Neuronal stem cell (in vitro differentiated cells): Measurements from ENCODE around the gene GMDS.
A peak's percentile ranks its signal among the peaks of the same experiment; 100 is the strongest.
"Not testable (repeated sequence)": the region's sequence is repeated elsewhere in the genome, so short reads cannot be mapped to it uniquely, and the experiment has no call there.

Experiments used
- DNase-seq: peaks from one replicate; pipeline ENCODE4 v3.0.0-alpha.2; 2013; ENCODE audit warnings: low spot score
- H2AFZ ChIP-seq: one replicate; pipeline ENCODE4 v1.6.1; 2013; ENCODE audit warnings: mild to moderate bottlenecking, low read length, inconsistent platforms
- H2AK5ac ChIP-seq: 2 replicates; pipeline ENCODE4 v1.6.1; 2013; ENCODE audit warnings: low read depth, mild to moderate bottlenecking, inconsistent platforms, low read length, moderate library complexity, mixed read lengths
- H2BK120ac ChIP-seq: 2 replicates; pipeline ENCODE4 v1.6.1; 2013; ENCODE audit warnings: low read depth, mild to moderate bottlenecking, inconsistent platforms, low read length, moderate library complexity, mixed read lengths
- H2BK12ac ChIP-seq: one replicate; pipeline ENCODE4 v1.6.1; 2013; ENCODE audit warnings: low read length, inconsistent platforms
- H2BK15ac ChIP-seq: 2 replicates; pipeline ENCODE4 v1.6.1; 2013; ENCODE audit warnings: mild to moderate bottlenecking, low read length, inconsistent platforms, mixed read lengths
- H2BK5ac ChIP-seq: one replicate; pipeline ENCODE4 v1.6.1; 2013; ENCODE audit warnings: inconsistent platforms, mild to moderate bottlenecking, low read length, moderate library complexity
- H3K14ac ChIP-seq: one replicate; pipeline ENCODE4 v1.6.1; 2013; ENCODE audit warnings: low read length, inconsistent platforms
- H3K18ac ChIP-seq: 2 replicates; pipeline ENCODE4 v1.6.1; 2013; ENCODE audit warnings: low read length, inconsistent platforms
- H3K23ac ChIP-seq: 2 replicates; pipeline ENCODE4 v1.6.1; 2013; ENCODE audit warnings: low read depth, mild to moderate bottlenecking, mixed read lengths, low read length, inconsistent platforms; ENCODE audit not compliant: poor library complexity
- H3K27ac ChIP-seq: replicated peaks from 3 replicates; pipeline ENCODE4 v1.5.1; 2013; ENCODE audit warnings: low read length, inconsistent platforms
- H3K27me3 ChIP-seq, 3 experiments: 2 replicates each; pipeline ENCODE4 v1.6.1; 2013; ENCODE audit warnings: low read length in 3 of 3, mild to moderate bottlenecking in 2 of 3, inconsistent platforms in 1 of 3, low read depth in 1 of 3, mixed read lengths in 1 of 3, moderate library complexity in 1 of 3; ENCODE audit not compliant: control insufficient read depth in 3 of 3, insufficient read depth in 3 of 3
- H3K36me3 ChIP-seq, 2 donors: replicated peaks in 1 of 2; 2 replicates each; pipeline ENCODE4 v1.6.1; 2013; ENCODE audit warnings: low read length in 2 of 2; ENCODE audit not compliant: control insufficient read depth in 2 of 2, insufficient read depth in 2 of 2
- H3K4ac ChIP-seq: 2 replicates; pipeline ENCODE4 v1.6.1; 2013; ENCODE audit warnings: inconsistent platforms, mild to moderate bottlenecking, low read length, moderate library complexity
- H3K4me1 ChIP-seq, 2 donors: 1 replicate in 1 of 2; 2 replicates in 1 of 2; pipeline ENCODE4 v1.6.1; 2013; ENCODE audit warnings: low read length in 2 of 2, low read depth in 1 of 2; ENCODE audit not compliant: control insufficient read depth in 2 of 2, insufficient read depth in 1 of 2
- H3K4me2 ChIP-seq: one replicate; pipeline ENCODE4 v1.6.1; 2013; ENCODE audit warnings: mild to moderate bottlenecking, low read length, inconsistent platforms; ENCODE audit not compliant: insufficient read depth, poor library complexity, severe bottlenecking
- H3K4me3 ChIP-seq, 2 donors: 2 replicates each; pipeline ENCODE4 v1.5.1; 2013; ENCODE audit warnings: low read length in 2 of 2, mild to moderate bottlenecking in 2 of 2, inconsistent platforms in 1 of 2, moderate library complexity in 1 of 2
- H3K79me1 ChIP-seq: one replicate; pipeline ENCODE4 v1.6.1; 2013; ENCODE audit warnings: low read depth, mild to moderate bottlenecking, inconsistent platforms, low read length, moderate library complexity
- H3K9ac ChIP-seq: one replicate; pipeline ENCODE4 v1.6.1; 2013; ENCODE audit warnings: mild to moderate bottlenecking, low read depth, low read length, inconsistent platforms; ENCODE audit not compliant: poor library complexity
- H3K9me3 ChIP-seq, 2 donors: replicated peaks in 1 of 2; 2 replicates each; pipeline versions ENCODE3 to v1.6.1; 2013; ENCODE audit warnings: low read length in 2 of 2, mild to moderate bottlenecking in 2 of 2, inconsistent platforms in 1 of 2, low read depth in 1 of 2, mixed read lengths in 1 of 2, moderate library complexity in 1 of 2; ENCODE audit not compliant: control insufficient read depth in 2 of 2, insufficient read depth in 1 of 2
- H4K8ac ChIP-seq: one replicate; pipeline ENCODE4 v1.6.1; 2013; ENCODE audit warnings: low read depth, mild to moderate bottlenecking, inconsistent platforms, low read length, moderate library complexity
- H4K91ac ChIP-seq: one replicate; pipeline ENCODE4 v1.6.1; 2013; ENCODE audit warnings: low read length, low read depth, mild to moderate bottlenecking, inconsistent platforms; ENCODE audit not compliant: poor library complexity
- WGBS, 2 donors: extraction: QIAGEN DNeasy Blood & Tissue Kit; methylation state at CpG; one replicate each; pipeline ENCODE4 v1.1.7; 2013; ENCODE audit warnings: missing lambda C conversion rate in 2 of 2, mixed read lengths in 1 of 2; ENCODE audit not compliant: insufficient read length in 2 of 2, insufficient replicate concordance in 1 of 2; ENCODE audit errors: extremely low coverage in 2 of 2; 5-methylcytosine and 5-hydroxymethylcytosine counted together

The GMDS gene

GRCh38 chr6:1758076-1758679 lies 487.2 kb downstream of the GMDS start:
- Histone ChIP-seq H2AFZ (no peak overlapping the region), H3K36me3 (no peaks in the 10 kb centered on the region), H3K9ac (no peak overlapping the region), H2BK120ac (no peak overlapping the region), H3K9me3 (no peaks in the 10 kb centered on the region), H3K4me1 (peaks cover 0 to 4% of the 10 kb centered on the region in 2 donors), H3K4me2 (no peak overlapping the region), H3K14ac (peak overlapping the region; percentile 86), H4K91ac (no peak overlapping the region), H3K27me3 (no peaks in the 10 kb centered on the region), H2BK12ac (no peak overlapping the region), H2BK5ac (no peak overlapping the region), H3K18ac (peak overlapping the region; percentile 66), H3K27ac (no peak overlapping the region), H2AK5ac (no peak overlapping the region), H3K4me3 (no peak overlapping the region), H3K79me1 (no peaks in the 10 kb centered on the region), H2BK15ac (no peak overlapping the region), H4K8ac (no peak overlapping the region), H3K23ac (no peak overlapping the region), H3K4ac (no peak overlapping the region)
- no CpG with 5 or more reads among the region's 8 CpGs for WGBS, 2 donors
- no peak for DNase-seq

GRCh38 chr6:1757131-1757530 lies 488.3 kb downstream of the GMDS start:
- WGBS, 2 donors = no CpG with 5 or more reads among the region's 8 CpGs
- H3K4me1 ChIP-seq = peaks cover 0 to 4% of the 10 kb centered on the region in 2 donors

GRCh38 chr6:1756472-1757129 lies 488.8 kb downstream of the GMDS start:
- H2BK5ac ChIP-seq = no peak overlapping the region
- H2AFZ ChIP-seq = no peak overlapping the region
- no CpG with 5 or more reads among the region's 14 CpGs for WGBS, 2 donors
- no peak overlapping the region for H3K9ac ChIP-seq
- H3K23ac ChIP-seq = no peak overlapping the region
- no peak overlapping the region for H3K27ac ChIP-seq
- H3K18ac ChIP-seq = no peak overlapping the region
- H2BK12ac ChIP-seq = no peak overlapping the region
- H3K27me3 ChIP-seq = no peaks in the 10 kb centered on the region
- no peak overlapping the region for H2BK15ac ChIP-seq
- no peak overlapping the region for H2BK120ac ChIP-seq
- no peak overlapping the region for H3K14ac ChIP-seq
- DNase-seq = no peak
- H3K4me1 ChIP-seq = peaks cover 0 to 4% of the 10 kb centered on the region in 2 donors
- H2AK5ac ChIP-seq = no peak overlapping the region
- no peak overlapping the region for H4K8ac ChIP-seq
- no peak overlapping the region for H3K4me3 ChIP-seq
- H3K9me3 ChIP-seq = no peaks in the 10 kb centered on the region
- no peaks in the 10 kb centered on the region for H3K79me1 ChIP-seq
- H4K91ac ChIP-seq = no peak overlapping the region
- no peak overlapping the region for H3K4ac ChIP-seq
- no peak overlapping the region for H3K4me2 ChIP-seq
- no peaks in the 10 kb centered on the region for H3K36me3 ChIP-seq

More at GRCh38 chr6:1757131-1757530, 488.3 kb downstream of the GMDS start:
- no peak overlapping the region for H2BK5ac ChIP-seq
- no peak overlapping the region for H4K8ac ChIP-seq
- no peaks in the 10 kb centered on the region for H3K27me3 ChIP-seq
- no peak for DNase-seq
- H3K27ac ChIP-seq = no peak overlapping the region
- no peak overlapping the region for H3K14ac ChIP-seq
- H4K91ac ChIP-seq = no peak overlapping the region
- H2AK5ac ChIP-seq = no peak overlapping the region
- H2BK12ac ChIP-seq = no peak overlapping the region
- H3K23ac ChIP-seq = no peak overlapping the region
- H3K79me1 ChIP-seq = no peaks in the 10 kb centered on the region
- no peaks in the 10 kb centered on the region for H3K36me3 ChIP-seq
- no peak overlapping the region for H3K4me2 ChIP-seq
- H3K4ac ChIP-seq = no peak overlapping the region
- no peak overlapping the region for H3K9ac ChIP-seq
- no peak overlapping the region for H2BK120ac ChIP-seq
- H3K18ac ChIP-seq = no peak overlapping the region
- H3K4me3 ChIP-seq = no peak overlapping the region
- H3K9me3 ChIP-seq = no peaks in the 10 kb centered on the region
- no peak overlapping the region for H2AFZ ChIP-seq
- no peak overlapping the region for H2BK15ac ChIP-seq

- not testable (repeated sequence) for H3K27ac ChIP-seq, H4K91ac ChIP-seq, H3K9me3 ChIP-seq, H3K23ac ChIP-seq, H3K14ac ChIP-seq, H3K18ac ChIP-seq, H3K79me1 ChIP-seq, H3K4me3 ChIP-seq, H2AK5ac ChIP-seq, H2BK12ac ChIP-seq, H2AFZ ChIP-seq, H2BK120ac ChIP-seq, DNase-seq, H3K36me3 ChIP-seq, H3K4ac ChIP-seq, H4K8ac ChIP-seq, H3K27me3 ChIP-seq, H2BK5ac ChIP-seq, H2BK15ac ChIP-seq, H3K9ac ChIP-seq, H3K4me1 ChIP-seq
- peak overlapping the region; percentile 11 for H3K4me2 ChIP-seq
- no CpG with 5 or more reads among the region's 8 CpGs for WGBS, 2 donors
Measured at GRCh38 chr6:1751063-1751462, 494.3 kb downstream of the GMDS start.
